ENCODE measurements around the gene FAM131B.
A peak's percentile ranks its signal among the peaks of the same experiment; 100 is the strongest.

Gene FAM131B

DNA sequence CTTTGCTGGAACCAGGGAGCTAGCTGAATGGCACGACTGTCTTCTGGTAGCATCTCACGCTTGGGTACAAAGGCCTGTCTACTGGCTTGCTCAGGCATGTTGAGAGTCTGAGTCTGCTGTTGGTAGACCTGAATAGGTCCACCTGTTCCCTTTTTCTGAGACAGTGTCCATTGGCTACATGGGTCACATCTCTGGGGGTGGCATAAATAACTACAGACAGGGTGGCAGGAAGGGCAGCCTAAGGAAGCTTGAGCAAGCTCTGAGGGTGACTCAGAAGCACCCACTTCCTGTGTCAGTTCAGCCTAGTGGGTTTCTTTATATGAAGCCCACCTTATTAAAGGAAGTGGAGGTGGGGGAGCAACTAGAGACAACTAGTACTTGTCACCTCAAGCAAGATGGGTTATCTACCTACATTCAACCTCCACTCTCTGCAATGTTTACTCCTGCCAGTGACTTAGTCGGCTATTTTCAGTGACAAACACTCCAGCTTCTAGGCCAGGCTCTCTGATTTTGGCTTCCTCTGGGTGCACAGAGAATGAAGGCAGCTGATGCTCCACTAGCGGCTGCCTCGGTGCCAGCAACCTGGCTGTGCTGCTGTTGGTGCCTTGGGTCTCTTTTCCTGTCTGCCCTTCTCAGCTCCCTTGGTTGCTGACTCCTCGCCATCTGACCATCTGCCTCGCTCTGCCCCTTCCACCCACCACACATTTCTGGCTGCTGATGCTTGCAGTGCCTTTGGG, 13.0 kb upstream of the FAM131B start:
- Histone ChIP-seq H3K4me3 (ENCODE audit: low read depth in 1 of 2, low read length in 1 of 2) (peak overlapping the region; percentile 40 to 49), H3K36me3 (no peaks in the 10 kb centered on the region), H3K4me1 (ENCODE audit: control insufficient read depth in 1 of 2, insufficient read depth in 1 of 2, low read depth in 1 of 2, low read length in 1 of 2) (peaks cover 83 to 86% of the 10 kb centered on the region in 2 experiments), H3K27ac (peak overlapping the region; percentile 97), H3K9me3 (no peaks in the 10 kb centered on the region), H3K27me3 (no peaks in the 10 kb centered on the region)
- TF ChIP-seq, protein P1, sequence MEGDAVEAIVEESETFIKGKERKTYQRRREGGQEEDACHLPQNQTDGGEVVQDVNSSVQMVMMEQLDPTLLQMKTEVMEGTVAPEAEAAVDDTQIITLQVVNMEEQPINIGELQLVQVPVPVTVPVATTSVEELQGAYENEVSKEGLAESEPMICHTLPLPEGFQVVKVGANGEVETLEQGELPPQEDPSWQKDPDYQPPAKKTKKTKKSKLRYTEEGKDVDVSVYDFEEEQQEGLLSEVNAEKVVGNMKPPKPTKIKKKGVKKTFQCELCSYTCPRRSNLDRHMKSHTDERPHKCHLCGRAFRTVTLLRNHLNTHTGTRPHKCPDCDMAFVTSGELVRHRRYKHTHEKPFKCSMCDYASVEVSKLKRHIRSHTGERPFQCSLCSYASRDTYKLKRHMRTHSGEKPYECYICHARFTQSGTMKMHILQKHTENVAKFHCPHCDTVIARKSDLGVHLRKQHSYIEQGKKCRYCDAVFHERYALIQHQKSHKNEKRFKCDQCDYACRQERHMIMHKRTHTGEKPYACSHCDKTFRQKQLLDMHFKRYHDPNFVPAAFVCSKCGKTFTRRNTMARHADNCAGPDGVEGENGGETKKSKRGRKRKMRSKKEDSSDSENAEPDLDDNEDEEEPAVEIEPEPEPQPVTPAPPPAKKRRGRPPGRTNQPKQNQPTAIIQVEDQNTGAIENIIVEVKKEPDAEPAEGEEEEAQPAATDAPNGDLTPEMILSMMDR (IDR thresholded peaks at IDR 0.05) = no peak

DNA sequence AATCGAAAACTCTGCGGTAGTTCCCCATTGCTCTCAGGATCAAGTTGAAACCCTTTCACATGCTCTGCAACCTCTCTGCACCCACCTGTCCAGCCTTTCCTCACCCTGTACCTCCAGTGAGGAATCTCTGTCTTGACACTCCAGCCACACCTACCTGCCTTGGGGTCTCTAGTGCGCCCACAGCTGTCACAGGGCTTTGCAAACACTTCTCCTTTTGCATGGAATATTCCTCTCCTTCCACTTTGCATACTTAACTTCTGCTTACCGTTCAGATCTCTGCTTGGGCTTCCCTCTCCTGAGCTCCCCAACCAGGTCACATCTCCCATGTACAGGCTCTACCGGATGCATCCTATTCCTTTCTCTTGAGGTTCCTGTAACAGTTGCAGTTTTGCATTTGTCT, 12.0 kb upstream of the FAM131B start:
- Histone ChIP-seq H3K27me3 (no peaks in the 10 kb centered on the region), H3K36me3 (no peaks in the 10 kb centered on the region), H3K9me3 (no peaks in the 10 kb centered on the region), H3K4me1 (ENCODE audit: control insufficient read depth in 1 of 2, insufficient read depth in 1 of 2, low read depth in 1 of 2, low read length in 1 of 2) (peaks cover 79 to 81% of the 10 kb centered on the region in 2 experiments), H3K4me3 (ENCODE audit: low read depth in 1 of 2, low read length in 1 of 2) (peak overlapping the region; percentile 39 to 49), H3K27ac (peak overlapping the region; percentile 97)
- TF ChIP-seq, protein P1 (IDR thresholded peaks at IDR 0.05) = no peak

DNA sequence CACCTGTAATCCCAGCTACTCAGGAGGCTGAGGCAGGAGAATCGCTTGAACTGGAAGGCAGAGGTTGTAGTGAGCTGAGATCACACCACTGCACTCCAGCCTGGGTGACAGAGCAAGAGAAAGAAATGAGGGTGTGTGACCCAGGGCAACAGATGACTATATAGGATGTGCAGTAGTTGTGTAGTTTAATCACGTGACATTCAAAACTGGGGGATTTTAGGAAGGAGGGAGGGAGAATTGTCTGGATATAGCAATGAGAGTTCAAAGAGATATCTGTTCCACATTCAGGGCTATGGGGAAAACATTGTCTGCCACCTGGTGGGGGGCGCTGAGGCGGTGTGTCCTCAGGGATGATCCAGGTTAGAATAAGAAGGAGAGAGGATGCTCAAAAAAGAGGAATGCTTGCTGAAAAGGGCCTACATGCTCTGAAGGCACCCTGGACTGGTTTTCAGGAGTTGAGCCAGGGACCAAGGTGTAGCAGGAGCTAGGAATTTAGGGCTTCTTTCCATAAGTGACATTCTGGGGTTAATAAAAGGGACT, 10.8 kb upstream of the FAM131B start:
- H3K4me3 ChIP-seq (ENCODE audit: low read depth in 1 of 2, low read length in 1 of 2) = no peak overlapping the region
- peaks cover 67 to 69% of the 10 kb centered on the region in 2 experiments for H3K4me1 ChIP-seq (ENCODE audit: control insufficient read depth in 1 of 2, insufficient read depth in 1 of 2, low read depth in 1 of 2, low read length in 1 of 2)
- no peaks in the 10 kb centered on the region for H3K36me3 ChIP-seq
- no peaks in the 10 kb centered on the region for H3K27me3 ChIP-seq
- no peaks in the 10 kb centered on the region for H3K9me3 ChIP-seq
- TF ChIP-seq, protein P1 (IDR thresholded peaks at IDR 0.05) = no peak
- peak overlapping the region; percentile 97 for H3K27ac ChIP-seq

DNA sequence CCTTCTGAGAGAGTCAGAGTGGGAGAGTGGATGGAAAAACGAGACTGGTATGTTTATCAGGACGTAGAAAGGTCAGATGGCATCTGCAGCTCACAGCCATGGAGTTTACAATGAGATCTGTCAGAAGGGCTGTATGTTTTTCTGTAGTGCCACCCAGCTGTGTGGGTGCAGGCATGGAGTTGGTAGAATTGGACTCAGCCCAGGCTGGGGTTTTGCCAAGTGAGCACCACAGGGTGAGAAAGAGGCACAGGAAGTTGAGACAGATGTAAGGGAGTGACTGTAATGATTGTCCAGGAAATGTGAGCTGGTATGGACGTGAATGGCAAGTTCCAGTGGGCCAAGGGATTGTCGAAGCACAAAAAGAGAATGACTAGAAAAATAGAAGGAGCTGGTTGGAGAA, 9.6 kb upstream of the FAM131B start:
- Histone ChIP-seq H3K4me1 (ENCODE audit: control insufficient read depth in 1 of 2, insufficient read depth in 1 of 2, low read depth in 1 of 2, low read length in 1 of 2) (peaks cover 54 to 56% of the 10 kb centered on the region in 2 experiments), H3K27me3 (no peaks in the 10 kb centered on the region), H3K36me3 (no peaks in the 10 kb centered on the region), H3K27ac (peak overlapping the region; percentile 62), H3K9me3 (no peaks in the 10 kb centered on the region), H3K4me3 (ENCODE audit: low read depth in 1 of 2, low read length in 1 of 2) (no peak overlapping the region)
- TF ChIP-seq, protein P1 (IDR thresholded peaks at IDR 0.05) = no peak

DNA sequence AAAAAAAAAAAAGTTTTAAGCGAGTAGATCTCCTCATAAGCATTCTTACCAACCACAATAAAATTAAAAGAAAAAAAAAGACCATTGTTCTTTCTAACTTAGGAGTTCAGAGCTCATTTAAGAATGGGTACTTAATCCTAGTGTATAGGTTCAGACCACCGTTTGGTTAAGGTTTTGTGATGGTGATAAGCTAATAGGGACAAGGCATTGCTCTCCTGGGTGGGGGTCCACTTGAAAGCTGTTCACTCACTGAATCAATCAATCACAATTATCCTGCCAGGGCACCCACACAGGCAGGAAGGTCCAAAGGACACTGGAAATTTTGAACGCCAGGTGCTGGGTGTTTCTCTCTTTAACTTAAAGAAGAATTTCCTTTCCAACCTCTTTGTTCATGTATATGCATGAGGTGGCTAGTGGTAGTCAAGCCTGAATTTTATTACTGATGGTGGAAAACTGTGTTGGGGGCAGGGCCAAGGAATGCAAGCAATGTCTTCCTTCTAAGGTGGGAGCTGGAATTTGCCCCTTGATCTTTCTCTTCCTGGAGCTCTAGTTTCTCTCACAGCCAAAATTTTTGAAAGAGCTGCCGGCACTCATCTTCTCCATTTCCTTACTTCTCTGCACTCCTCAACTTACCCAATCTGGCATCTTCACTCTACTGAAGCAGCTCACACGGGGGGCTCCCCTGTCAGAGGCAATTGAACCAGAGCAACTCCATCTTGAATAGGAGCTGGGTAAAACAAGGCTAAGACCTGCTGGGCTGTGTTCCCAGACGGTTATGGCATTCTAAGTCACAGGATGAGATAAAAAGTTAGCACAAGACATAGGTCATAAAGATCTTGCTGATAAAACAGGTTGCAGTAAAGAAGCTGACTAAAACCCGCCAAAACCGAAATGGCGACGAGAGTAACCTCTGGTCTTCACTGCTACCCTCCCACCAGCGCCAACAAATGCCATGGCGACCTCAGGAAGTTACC, 7.5 kb upstream of the FAM131B start:
- Histone ChIP-seq H3K27ac (no peak overlapping the region), H3K27me3 (peaks cover 18% of the 10 kb centered on the region)

More for the DNA sequence above, 7.5 kb upstream of the FAM131B start:
- no peaks in the 10 kb centered on the region for H3K36me3 ChIP-seq
- TF ChIP-seq, protein P1 (IDR thresholded peaks at IDR 0.05) = no peak
- H3K4me3 ChIP-seq (ENCODE audit: low read depth in 1 of 2, low read length in 1 of 2) = no peak overlapping the region
- no peaks in the 10 kb centered on the region for H3K9me3 ChIP-seq
- H3K4me1 ChIP-seq (ENCODE audit: control insufficient read depth in 1 of 2, insufficient read depth in 1 of 2, low read depth in 1 of 2, low read length in 1 of 2) = peaks cover 33 to 35% of the 10 kb centered on the region in 2 experiments
